ENCODE measurements around the gene MGAT3.

Gene MGAT3

DNA sequence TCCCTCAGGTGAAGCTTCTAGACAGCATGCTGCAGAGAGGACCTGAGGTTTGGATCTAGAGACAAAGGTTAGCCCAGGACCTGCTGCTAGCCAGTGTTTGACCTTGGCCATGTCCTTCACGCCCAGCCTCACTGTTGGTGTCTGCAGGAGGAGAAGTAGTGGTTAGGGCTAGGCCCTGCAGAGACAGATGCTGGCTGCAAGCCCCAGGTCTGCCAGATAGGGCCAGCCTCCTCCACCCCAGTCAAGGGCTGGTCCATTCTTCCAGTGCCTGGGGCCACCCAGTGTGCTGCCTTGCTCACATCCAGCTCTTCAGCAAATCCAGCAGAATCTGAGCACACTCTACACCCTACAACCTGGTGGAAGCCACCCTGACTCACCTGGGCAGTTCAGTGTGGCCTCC lies 23.7 kb downstream of the MGAT3 start:
- DNase-seq (ENCODE audit: low read depth) = no peak
- TF ChIP-seq CTCF (IDR thresholded peaks at IDR 0.05; ENCODE audit: insufficient read depth, low read depth, low read length, missing control alignments) = no peak

GRCh38 chr22:39481054-39481453 lies 24.2 kb downstream of the MGAT3 start:
- TF ChIP-seq CTCF (IDR thresholded peaks at IDR 0.05; ENCODE audit: insufficient read depth, low read depth, low read length, missing control alignments) = no peak
- H3K4me3 ChIP-seq (ENCODE audit: low read length) = no peak overlapping the region
- no peak for DNase-seq (ENCODE audit: low read depth)

More for the DNA sequence above, 23.7 kb downstream of the MGAT3 start:
- no peak overlapping the region for H3K4me3 ChIP-seq (ENCODE audit: low read length)

DNA sequence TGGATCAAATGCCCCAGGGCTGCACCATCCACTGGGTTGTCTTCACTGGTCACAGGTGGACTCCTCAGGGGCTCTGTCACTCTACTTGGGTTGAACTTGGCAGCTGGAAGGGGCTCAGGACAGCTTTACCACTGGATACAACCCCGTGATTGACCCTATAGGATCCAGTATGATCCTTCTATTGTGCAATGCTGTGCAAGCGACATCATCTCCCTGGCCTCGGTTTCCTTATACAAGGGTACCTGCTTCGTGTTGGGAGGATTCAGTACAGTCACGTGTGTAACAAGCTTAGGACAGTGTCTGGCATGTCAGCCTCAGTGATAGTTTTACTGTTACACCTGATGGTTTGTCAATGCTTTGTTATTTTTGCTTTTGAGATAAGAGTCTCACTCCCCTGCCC lies 24.8 kb downstream of the MGAT3 start:
- H3K4me3 ChIP-seq (ENCODE audit: low read length) = no peak overlapping the region
- no peak for DNase-seq (ENCODE audit: low read depth)
- no peak for TF ChIP-seq CTCF (IDR thresholded peaks at IDR 0.05; ENCODE audit: insufficient read depth, low read depth, low read length, missing control alignments)

DNA sequence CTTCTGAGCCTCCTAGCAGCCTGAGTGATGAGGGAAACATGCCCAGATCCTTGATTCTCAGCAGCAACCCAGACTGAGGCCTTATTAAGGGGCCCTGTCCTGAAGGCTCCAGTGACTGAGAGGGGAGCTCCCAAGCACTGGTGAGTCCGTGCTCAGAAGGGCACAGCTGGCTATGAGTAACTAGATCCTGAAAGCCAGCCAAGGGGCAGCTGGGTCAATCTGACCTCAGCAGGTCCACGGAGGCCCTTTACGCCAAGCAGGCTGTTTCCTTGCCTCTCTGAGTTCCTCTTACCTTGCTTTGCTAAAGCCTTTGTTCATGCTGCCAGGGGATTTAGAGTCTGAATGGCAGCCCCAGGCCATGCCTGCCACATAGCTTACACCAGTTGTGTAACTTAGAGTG lies 26.0 kb downstream of the MGAT3 start:
- no peak for DNase-seq (ENCODE audit: low read depth)
- TF ChIP-seq CTCF (IDR thresholded peaks at IDR 0.05; ENCODE audit: insufficient read depth, low read depth, low read length, missing control alignments) = no peak

GRCh38 chr22:39486951-39487825 lies 30.4 kb downstream of the MGAT3 start:
- H3K4me3 ChIP-seq (ENCODE audit: low read length) = no peak overlapping the region
- DNase-seq (ENCODE audit: low read depth) = no peak
- TF ChIP-seq CTCF (IDR thresholded peaks at IDR 0.05; ENCODE audit: insufficient read depth, low read depth, low read length, missing control alignments) = no peak

More for the DNA sequence above, 26.0 kb downstream of the MGAT3 start:
- H3K4me3 ChIP-seq (ENCODE audit: low read length) = no peak overlapping the region

DNA sequence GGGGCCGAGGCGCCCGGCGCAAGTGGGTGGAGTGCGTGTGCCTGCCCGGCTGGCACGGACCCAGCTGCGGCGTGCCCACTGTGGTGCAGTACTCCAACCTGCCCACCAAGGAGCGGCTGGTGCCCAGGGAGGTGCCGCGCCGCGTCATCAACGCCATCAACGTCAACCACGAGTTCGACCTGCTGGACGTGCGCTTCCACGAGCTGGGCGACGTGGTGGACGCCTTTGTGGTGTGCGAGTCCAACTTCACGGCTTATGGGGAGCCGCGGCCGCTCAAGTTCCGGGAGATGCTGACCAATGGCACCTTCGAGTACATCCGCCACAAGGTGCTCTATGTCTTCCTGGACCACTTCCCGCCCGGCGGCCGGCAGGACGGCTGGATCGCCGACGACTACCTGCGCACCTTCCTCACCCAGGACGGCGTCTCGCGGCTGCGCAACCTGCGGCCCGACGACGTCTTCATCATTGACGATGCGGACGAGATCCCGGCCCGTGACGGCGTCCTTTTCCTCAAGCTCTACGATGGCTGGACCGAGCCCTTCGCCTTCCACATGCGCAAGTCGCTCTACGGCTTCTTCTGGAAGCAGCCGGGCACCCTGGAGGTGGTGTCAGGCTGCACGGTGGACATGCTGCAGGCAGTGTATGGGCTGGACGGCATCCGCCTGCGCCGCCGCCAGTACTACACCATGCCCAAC lies 31.2 kb downstream of the MGAT3 start:
- no peak overlapping the region for H3K4me3 ChIP-seq (ENCODE audit: low read length)
- DNase-seq (ENCODE audit: low read depth) = no peak
- no peak for TF ChIP-seq CTCF (IDR thresholded peaks at IDR 0.05; ENCODE audit: insufficient read depth, low read depth, low read length, missing control alignments)
